ENCODE data around the gene SGK1.

SGK1 gene

DNA sequence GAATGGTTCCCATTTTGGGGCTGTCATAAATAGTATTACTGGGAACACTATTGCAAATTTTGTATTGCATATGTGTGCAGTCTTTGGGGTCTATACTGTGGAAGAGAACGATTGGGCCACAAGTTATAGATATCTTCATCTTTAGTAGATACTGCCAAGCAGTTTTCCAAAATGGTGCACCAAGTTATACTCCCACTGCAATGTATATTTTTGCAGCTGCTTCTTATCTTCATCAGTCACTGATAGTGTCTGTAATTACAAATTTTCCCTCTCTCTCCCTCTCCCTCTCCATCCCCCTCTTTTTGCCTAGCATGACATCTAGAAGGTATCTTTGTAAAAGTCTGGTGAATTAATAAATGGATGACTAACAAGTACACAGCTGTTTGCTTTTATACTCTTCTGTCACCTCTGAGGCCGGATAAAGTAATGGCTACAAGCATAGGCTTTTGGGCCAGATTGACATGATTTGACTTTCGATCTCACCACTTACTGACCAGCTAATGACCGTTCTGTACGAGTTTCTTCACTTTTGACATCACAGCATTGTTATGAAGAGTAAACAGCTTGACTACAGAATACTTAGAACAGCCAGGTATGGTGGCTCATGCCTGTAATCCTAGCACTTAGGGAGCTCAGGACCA is 152.2 kb downstream of the SGK1 start:
- no peak for DNase-seq

DNA sequence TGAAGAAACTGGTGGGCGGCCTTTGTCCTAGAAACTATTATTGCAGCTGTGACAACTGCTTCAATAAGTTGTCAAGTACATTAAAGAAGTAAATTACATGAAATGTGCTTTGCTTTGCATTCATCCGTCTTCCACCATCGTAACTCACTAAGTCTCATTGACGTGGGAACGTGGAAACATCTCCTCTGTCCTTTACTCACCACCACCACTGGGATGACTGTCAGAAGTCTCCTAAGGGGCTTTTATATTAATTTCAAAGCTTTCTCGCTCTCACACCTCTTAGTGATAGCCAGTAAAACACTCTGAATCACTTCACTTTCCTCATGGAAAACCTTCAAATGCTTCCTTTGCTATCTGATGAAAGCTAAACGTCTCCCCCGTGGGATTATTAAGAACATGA is 153.6 kb downstream of the SGK1 start:
- DNase-seq: no peak

DNA sequence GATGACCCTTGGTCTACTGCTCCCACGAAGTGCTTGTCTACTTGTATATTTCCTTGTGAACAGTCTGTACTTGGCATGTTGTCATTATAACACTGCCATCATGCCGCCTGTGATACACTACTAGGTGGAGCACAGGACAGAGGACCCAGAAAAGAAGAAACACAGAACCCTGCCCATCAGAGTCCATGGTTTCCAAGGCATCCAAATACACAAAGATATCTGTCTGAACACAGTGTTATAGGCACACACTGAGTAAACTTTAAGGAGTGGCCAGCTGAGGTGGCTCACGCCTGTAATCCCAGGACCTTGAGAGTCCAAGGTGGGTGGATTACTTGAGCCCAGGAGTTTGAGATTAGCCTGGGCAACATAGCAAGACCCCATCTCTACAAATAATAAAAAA is 155.0 kb downstream of the SGK1 start:
- no peak for DNase-seq

DNA sequence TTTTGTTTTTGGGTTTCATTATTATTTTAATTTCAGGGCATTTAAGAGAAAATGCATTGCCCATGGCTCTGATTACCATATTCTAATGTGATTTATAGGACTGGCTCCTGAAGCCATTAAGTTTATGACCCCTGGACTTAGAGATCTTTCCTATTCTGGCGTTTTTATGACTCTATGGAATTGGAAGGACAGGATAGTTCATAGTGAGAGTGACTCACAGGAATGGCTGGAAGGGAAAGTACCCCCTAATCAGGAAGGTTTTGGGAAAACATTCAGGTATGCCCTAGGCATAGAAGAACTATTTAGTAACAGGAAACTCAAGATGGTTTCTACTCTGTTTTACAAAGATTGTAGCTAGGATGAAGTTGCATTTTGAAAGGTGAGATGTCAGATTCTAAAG is 156.9 kb downstream of the SGK1 start:
- no peak for DNase-seq

DNA sequence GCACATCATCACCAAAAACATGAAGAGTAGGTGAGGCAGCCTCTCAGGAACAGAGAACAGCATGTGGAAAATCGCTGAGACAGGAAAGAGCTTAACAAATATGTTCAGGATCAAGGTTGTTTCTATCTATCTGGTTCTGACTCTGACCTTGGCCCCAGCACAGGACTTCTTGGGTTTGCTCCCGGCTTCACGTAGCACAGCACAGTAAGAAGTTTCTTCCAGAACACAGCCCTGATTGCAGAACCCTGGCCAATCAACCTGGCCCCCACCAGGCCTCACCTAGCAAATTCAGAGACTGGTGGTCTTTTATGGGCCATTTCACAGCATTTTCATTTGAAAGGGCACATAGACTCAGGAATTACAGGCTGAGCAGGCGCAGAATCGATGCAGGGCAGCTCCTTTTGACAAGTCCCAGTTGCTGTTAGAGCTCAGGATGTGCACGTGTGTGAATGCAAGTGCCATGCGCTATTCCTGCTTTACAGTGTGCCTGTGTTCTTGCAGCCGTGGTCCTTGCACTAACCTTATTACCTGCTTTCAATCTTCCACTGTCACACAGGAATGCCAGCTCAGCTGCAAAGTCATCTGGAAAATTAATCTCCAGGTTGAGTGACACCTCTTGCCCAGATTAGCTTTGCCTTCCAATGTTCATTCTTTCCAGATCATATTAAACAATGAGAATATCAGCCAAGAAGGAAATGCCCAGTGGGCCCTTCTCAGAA is 165.0 kb downstream of the SGK1 start:
- no peak for DNase-seq

DNA sequence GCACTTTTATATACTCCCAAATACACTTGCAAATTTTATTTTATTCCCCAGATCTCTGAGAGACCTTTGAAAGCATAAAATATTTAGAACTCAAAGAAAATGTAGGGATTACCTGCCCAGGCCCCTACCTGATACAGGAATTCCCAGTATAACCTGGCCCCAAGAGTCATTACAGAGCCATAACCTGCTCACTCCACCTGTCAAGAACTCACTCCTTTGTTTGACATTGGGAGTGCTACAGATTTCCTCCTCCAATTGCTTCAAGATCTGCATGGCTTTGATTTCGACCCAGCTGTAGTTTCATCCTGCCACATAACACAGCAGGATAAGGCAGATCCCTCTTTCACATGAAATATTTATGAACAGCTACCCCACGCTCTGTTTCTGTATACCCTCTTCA is 169.3 kb downstream of the SGK1 start:
- DNase-seq: no peak

DNA sequence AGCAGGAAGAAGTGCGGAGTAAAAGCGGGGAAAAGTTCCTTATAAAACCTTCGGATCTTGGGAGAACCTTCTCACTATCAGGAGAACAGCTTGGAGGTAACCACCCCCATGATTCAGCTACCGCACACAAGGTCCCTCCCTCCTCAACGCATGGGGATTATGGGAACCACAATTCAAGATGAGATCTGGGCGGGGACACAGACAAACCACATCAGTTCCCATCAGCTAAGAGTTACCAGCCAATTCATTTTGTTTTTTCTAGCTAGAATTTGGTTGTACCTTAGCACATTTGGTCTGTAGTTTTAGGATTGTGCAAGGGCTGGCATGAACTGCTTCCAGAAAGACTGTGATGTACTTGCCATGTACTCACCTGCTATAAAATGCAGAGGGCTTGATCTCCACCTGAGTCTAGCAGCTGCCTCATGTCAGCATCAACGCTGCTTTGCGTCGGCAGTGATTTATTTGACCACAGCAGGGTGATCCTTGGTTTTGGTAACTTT is 170.8 kb downstream of the SGK1 start:
- no peak for DNase-seq

DNA sequence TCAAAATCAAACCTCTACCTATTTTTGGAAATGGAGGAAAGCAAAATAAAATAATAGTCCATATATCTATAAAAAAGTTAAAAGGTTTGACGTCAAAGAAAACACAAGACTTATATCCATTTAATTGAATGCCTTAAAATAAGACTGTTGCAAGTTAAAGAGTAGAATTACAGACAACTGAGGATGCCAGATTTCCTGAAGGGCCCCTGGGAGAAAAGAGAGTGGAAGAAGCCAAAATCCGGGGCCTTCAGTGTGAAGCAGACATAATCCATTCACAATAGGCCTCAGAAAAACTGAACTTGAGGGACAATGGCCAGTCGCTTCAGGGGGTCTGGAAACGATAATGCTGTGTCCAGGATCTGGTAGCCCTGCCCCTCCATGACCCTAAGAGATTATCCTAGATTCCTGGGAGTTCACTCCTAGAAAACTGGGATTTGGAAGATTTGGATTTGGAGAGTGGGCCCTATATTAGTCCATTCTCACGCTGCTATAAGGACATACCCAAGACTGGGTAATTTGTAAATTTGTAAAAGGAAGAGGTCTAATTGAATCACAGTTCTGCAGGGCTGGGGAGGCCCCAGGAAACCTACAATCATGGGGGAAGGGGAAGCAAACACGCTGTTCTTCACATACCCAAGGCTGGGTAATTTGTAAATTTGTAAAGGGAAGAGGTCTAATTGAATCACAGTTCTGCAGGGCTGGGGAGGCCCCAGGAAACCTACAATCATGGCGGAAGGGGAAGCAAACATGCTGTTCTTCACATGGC is 171.5 kb downstream of the SGK1 start:
- no peak for DNase-seq

DNA sequence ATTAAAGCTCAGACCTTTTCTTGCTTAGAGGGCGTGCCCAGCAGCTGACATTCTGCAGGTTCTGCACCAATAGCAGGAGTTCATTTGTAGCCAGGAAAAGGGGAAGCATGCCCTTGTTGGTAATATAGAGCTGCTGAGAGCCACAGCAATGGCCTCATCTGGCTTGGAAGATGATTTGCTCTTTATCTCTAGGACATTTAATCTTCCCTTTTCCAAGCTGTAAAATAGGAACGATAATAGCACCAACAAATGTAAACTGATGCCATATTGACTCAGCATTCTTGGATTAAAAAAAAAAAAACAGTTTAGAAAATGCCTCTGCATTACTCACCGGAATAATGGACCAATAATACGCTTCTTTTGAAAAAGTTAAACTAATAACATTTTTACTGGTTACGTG is 172.1 kb downstream of the SGK1 start:
- no peak for DNase-seq

DNA sequence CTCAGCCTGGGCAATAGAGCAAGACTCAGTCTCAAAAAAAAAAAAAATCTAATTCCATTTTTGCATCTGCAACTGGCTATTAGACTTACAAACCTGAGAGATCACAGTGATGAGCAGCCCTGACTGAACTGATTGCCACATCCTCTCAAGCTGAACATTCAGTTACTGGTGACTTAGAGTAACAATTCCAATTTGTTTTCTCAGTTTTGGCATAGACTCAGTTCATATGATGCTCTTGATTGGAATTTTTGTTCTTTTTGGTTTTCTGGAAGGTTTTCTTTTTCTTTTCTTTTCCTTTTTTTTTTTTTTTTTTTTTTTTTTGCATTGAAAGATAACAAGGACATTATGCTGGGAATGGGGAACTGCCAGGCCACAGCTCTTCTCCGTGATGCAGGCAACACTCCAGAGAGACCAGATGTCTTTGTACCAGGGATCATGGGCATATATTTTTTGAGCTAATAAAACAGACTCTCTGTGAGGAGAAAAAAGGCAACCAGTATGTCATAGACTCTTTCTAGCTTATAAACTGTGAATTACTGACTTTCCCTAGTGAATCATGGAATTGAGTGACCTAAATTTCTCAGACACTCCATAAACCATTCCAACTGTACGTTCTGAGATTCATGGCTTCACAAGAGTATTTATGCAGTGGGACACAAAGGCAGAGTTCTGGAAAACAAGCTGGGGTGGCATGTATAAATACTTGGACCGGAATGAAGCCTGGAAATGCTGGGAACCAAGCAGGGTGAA is 179.5 kb downstream of the SGK1 start:
- DNase-seq: no peak

DNA sequence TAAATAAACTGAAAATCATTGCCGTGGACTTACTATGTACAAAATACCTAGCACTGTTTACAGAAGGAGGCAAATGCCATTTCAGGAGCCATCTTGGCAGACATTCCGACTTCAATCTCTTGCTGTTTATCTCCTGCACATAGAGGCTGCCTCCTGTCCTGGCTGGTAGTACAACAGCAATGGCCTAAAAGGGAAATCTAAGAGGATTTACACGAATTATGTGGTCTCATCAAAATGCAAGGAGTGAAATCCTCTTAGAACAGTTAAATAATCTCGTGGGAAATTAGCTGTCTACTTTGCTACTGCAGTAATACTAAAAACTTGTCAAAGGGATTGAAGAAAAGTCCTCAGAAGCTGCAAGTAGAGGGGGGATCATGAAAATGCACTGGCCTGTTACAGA is 183.3 kb downstream of the SGK1 start:
- no peak for DNase-seq

DNA sequence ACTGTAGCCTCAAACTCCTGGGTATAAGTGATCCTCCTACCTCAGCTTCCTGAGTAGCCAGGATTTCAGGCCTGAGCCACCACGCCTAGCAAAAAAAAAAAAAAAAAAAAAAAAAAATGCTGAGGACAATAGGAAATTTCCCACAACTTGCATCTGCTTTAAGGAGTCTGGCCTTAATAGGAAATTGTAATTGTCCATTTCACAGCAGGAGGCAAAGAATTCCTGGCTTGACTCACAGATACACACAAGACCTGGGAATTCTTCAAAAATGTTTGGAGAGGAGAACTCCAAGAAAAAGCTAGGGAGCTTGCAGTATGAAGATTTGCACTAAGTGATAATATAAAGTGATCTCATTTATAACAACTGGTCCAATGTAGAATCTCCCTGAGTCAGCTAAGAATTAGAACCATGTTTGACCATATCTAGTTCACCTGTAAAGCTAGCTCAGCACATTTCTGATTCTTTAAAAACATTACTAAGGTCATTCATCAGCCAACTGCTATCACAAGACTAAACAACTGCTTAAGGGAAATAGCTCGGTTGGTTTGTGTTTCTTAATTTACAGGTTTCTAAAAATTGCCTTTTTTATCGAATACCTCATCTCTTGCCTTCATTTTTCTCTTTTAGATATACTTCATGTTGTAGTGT is 185.3 kb downstream of the SGK1 start:
- DNase-seq: no peak

DNA sequence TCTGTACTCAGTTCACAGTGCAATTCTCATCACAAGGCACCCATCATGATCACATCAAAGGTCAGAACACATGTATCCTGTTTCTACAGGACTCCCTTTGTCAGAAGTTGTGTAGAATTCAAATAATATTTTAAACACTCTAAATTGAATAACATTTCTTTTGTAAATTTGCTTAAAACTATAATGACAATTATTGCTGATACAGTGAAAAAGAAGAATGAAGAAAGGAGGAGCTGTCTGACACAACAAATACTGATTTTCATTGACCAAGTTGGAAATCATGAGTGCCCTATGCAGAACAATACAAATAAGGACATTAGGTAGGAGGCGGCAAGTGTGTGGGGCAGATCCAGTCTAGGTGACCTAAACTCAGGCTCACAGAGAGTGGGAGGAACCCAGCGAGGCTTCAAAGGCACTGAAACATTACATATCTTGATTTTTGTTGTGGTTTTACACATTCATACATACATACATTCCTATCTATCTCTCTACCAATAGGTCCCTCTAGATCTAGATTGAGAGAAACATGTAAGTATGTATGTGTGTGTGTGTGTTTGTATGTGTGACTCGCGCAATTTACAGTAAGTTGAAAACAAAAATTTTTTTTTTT is 186.3 kb downstream of the SGK1 start:
- no peak for DNase-seq

DNA sequence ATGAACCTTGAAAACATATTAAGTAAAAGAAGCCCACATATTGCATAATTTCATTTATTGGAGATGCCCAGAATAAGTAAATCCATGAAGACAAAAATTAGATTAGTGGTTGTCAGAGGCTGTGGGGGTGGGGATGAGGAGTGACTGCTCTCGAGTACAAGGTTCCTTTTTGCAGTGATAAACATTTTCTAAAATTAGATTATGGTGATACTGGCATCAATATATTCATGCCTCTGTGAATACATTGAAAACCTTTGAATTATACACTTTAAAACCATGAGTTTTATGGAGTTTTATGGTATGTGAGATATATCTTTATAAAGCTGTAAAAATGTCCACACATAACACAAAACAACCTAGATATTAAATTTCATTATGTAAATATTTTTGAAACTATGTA is 189.8 kb downstream of the SGK1 start:
- no peak for DNase-seq

DNA sequence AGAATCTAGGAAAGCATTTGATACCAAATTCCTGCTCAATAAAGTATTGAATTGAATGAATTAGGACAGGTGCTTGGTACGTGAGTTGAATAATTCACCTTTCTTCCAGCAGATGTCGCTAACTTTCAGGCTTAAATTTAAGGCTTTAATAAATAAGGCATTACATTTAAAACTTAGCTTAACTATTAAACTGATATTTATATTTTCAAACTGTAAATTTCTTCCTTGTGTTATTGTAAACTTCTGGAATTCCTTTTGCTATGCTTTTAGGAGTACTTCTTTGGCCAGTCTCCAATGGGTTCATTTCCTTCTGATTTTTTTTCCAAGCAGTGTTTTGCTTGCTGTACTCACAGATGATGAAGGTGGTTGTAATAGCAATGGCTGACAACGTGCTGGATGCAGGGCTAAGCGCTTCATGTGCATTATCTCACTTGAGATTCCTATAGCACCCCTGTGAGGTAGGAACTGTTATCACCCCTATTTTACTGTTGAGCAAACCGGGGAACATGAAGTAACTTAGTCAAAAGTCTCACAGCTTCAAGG is 194.2 kb downstream of the SGK1 start:
- DNase-seq: peak; percentile 61

DNA sequence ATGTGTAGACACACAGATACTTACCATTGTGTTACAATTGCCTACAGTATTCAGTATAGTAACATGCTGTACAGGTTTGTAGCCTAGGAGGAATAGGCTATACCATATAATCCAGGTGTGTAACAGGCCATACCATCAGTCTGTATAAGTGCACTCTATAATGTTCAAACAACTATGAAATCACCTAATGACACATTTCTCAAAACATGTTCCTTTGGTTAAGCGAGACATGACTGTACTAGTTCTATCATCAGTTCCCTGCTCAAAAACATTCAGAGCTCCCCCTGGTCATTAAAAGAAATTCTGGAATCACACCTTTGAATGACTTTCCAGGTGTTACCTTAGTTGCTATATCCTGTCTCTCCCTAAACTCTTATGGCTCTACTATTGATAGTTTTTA is 195.1 kb downstream of the SGK1 start:
- no peak for DNase-seq

DNA sequence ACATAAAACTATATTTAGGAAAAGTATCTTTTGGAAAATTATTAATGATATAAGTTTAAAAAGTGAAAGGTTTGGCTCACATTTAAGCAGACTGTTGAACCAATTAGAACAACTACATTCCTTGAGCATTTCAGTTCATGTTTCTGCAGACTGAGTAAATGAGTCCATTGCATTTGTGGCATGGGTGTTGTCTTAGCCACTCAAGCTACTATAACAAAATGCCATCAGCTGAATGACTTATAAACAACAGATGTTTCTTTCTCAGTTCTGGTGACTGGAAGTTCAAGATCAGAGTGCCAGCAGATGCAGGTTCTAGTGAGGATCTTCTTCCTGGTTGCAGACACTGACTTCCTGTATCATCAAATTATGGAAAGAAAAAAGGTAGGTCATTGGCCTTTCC is 198.4 kb downstream of the SGK1 start:
- DNase-seq: no peak
